ENCODE data around the gene BEND7. TPM values are rescaled to one million over a fixed set of nuclear protein-coding genes. Genes with fewer than 3 reads are reported as not detected.

The BEND7 gene
- polyA plus RNA-seq, 1 of the 3 experiments (the other 2 are of a cell fraction), result 9.2 TPM

DNA sequence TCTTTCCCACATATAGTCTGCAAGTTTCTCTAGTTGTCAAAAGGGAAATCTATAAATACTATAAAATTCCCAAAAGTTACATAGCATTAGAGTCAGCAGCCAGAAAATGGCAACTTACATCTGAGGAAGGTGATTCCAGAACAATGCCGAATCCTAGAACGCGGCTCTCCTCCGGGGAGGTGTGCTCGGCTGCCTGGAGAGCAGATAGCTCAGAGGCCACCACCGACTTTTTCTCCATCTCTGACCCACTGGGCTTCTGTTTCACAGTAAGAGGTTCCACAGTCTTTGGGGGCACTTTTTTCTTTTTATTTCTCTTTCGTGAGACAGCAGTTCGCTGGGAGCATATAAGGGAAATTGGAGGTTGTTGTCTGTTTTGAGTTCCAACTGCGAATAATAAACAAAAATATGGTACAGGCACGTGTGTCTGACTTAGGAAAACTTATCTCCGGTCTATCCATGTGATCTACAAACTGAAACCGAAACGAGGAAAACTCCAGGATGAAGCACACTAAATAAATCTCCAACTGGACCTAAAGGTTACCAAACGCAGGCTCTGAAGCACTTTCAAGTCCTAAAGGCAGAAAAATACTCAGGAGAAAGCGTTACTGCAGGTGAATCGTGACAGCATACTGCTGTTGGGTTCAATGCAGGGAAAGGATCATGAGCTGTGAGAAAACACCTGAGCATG, 36.2 kb downstream of the BEND7 start (continued):
- TF ChIP-seq ELF1 (IDR thresholded peaks at IDR 0.05), result no peak
- no peak for TF ChIP-seq TCF12 (IDR thresholded peaks at IDR 0.05)

DNA sequence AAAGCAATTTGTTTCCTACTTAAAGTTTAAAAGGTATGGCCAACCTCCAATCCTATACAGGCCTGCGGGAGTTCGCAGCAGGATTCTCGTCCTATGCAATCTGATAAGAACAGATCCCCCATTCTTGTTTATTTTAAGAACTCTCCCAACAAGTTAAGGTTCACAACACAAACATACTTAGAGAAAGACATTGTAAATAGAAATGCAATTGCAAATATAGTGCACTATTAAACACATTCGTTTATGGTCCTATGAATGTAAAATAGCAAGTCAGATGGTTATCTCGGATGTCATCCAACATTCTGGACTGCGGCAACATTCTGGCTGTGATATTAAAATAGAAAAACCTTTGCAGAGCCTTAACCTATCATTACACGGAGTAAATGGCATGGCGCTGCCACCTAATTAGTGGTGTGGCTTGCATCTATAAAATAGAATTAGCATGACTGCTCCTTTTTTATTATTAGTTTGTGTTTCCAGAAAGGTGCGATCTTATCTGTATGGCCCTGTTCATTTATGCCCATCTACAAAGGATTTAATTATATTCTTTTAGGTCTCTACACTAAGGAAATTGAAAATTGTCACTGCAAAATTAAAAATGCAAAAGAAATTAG, 37.0 kb downstream of the BEND7 start:
- Histone ChIP-seq H3K27me3 (ENCODE audit: insufficient read depth) (no peaks in the 10 kb centered on the region), H3K4me1 (ENCODE audit: control insufficient read depth in 1 of 2, insufficient read depth in 2 of 2, low read depth in 1 of 2, low read length in 1 of 2) (peaks cover 0 to 4% of the 10 kb centered on the region in 2 experiments; a peak in 2 of 4 replicates), H2AFZ (ENCODE audit: low read depth) (no peak overlapping the region), H3K9me2 (no peaks in the 10 kb centered on the region), H3K9ac (no peak overlapping the region), H3K79me2 (ENCODE audit: insufficient read depth) (no peaks in the 10 kb centered on the region), H3F3A (replicated peaks; ENCODE audit: insufficient read depth) (no peaks in the 10 kb centered on the region), H3K36me3 (replicated peaks in 1 of 2; ENCODE audit: control insufficient read depth in 1 of 2, insufficient read depth in 2 of 2, low read length in 1 of 2) (peaks cover 8 to 14% of the 10 kb centered on the region in 2 experiments), H4K20me1 (ENCODE audit: insufficient read depth) (no peaks in the 10 kb centered on the region), H3K27ac (ENCODE audit: low read depth in 2 of 2, low read length in 1 of 2) (no peak overlapping the region), H3K9me3 (no peaks in the 10 kb centered on the region), H3K4me3 (ENCODE audit: low read depth in 2 of 2, low read length in 1 of 2) (no peak overlapping the region), H3K4me2 (no peak overlapping the region)
- POLR2A ChIA-PET, result no interaction called here
- CTCF ChIA-PET, result no interaction called here
- 83% methylated on average over 9 of the region's 9 CpGs for WGBS (ENCODE audit: low lambda C conversion rate)
- DNase-seq, result no peak
- TF ChIP-seq, protein P1, sequence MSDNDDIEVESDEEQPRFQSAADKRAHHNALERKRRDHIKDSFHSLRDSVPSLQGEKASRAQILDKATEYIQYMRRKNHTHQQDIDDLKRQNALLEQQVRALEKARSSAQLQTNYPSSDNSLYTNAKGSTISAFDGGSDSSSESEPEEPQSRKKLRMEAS (IDR thresholded peaks at IDR 0.05; ENCODE audit: low read depth), result no peak
- no peak for TF ChIP-seq POLR2AphosphoS5 (IDR thresholded peaks at IDR 0.05; ENCODE audit: low read depth, low read length)
- no peak for TF ChIP-seq EZH2phosphoT487 (IDR thresholded peaks at IDR 0.05; ENCODE audit: borderline replicate concordance, low read depth)
- no peak for TF ChIP-seq CHD2 (IDR thresholded peaks at IDR 0.05; ENCODE audit: low read length, partially characterized antibody)
- no peak for TF ChIP-seq SIN3A (IDR thresholded peaks at IDR 0.05; ENCODE audit: borderline replicate concordance, low read depth, low read length)
- TF ChIP-seq FOSL2 (IDR thresholded peaks at IDR 0.05; ENCODE audit: borderline replicate concordance, low read depth), result no peak
- TF ChIP-seq FOXJ3 (CRISPR knock-in tag; IDR thresholded peaks at IDR 0.05), result no peak
- TF ChIP-seq NRF1 (IDR thresholded peaks at IDR 0.05; ENCODE audit: low read depth, low read length), result no peak
- TF ChIP-seq MEF2A (IDR thresholded peaks at IDR 0.05; ENCODE audit: borderline replicate concordance, low read depth), result no peak
- TF ChIP-seq, protein P2, sequence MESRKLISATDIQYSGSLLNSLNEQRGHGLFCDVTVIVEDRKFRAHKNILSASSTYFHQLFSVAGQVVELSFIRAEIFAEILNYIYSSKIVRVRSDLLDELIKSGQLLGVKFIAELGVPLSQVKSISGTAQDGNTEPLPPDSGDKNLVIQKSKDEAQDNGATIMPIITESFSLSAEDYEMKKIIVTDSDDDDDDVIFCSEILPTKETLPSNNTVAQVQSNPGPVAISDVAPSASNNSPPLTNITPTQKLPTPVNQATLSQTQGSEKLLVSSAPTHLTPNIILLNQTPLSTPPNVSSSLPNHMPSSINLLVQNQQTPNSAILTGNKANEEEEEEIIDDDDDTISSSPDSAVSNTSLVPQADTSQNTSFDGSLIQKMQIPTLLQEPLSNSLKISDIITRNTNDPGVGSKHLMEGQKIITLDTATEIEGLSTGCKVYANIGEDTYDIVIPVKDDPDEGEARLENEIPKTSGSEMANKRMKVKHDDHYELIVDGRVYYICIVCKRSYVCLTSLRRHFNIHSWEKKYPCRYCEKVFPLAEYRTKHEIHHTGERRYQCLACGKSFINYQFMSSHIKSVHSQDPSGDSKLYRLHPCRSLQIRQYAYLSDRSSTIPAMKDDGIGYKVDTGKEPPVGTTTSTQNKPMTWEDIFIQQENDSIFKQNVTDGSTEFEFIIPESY (IDR thresholded peaks at IDR 0.05; ENCODE audit: borderline replicate concordance, low read depth), result no peak
- TF ChIP-seq, protein P3, sequence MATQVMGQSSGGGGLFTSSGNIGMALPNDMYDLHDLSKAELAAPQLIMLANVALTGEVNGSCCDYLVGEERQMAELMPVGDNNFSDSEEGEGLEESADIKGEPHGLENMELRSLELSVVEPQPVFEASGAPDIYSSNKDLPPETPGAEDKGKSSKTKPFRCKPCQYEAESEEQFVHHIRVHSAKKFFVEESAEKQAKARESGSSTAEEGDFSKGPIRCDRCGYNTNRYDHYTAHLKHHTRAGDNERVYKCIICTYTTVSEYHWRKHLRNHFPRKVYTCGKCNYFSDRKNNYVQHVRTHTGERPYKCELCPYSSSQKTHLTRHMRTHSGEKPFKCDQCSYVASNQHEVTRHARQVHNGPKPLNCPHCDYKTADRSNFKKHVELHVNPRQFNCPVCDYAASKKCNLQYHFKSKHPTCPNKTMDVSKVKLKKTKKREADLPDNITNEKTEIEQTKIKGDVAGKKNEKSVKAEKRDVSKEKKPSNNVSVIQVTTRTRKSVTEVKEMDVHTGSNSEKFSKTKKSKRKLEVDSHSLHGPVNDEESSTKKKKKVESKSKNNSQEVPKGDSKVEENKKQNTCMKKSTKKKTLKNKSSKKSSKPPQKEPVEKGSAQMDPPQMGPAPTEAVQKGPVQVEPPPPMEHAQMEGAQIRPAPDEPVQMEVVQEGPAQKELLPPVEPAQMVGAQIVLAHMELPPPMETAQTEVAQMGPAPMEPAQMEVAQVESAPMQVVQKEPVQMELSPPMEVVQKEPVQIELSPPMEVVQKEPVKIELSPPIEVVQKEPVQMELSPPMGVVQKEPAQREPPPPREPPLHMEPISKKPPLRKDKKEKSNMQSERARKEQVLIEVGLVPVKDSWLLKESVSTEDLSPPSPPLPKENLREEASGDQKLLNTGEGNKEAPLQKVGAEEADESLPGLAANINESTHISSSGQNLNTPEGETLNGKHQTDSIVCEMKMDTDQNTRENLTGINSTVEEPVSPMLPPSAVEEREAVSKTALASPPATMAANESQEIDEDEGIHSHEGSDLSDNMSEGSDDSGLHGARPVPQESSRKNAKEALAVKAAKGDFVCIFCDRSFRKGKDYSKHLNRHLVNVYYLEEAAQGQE (IDR thresholded peaks at IDR 0.05; ENCODE audit: low read depth, low read length), result no peak
- no peak for TF ChIP-seq RCOR1 (IDR thresholded peaks at IDR 0.05; ENCODE audit: low read length)
- TF ChIP-seq TEAD4 (IDR thresholded peaks at IDR 0.05; ENCODE audit: borderline replicate concordance, insufficient read depth), result no peak
- no peak for TF ChIP-seq YY1 (IDR thresholded peaks at IDR 0.05; ENCODE audit: low read depth)
- no peak for TF ChIP-seq MXI1 (IDR thresholded peaks at IDR 0.05; ENCODE audit: low read depth, low read length)
- TF ChIP-seq RXRA (IDR thresholded peaks at IDR 0.05; ENCODE audit: borderline replicate concordance, low read depth), result no peak
- no peak for TF ChIP-seq NFIC (IDR thresholded peaks at IDR 0.05; ENCODE audit: borderline replicate concordance)
- TF ChIP-seq TCF12 (IDR thresholded peaks at IDR 0.05), result no peak
